ENCODE results near the gene DIS3L2. TPM values are rescaled to one million over a fixed set of nuclear protein-coding genes. Genes with fewer than 3 reads are reported as not detected.

The DIS3L2 gene
- total and polyA plus RNA-seq, 2 of the 4 experiments (the other 2 are of a cell fraction), result 14.7 to 19.2 TPM

- Histone ChIP-seq H4K5ac (ENCODE audit: low read depth, low read length) (no peak overlapping the region), H2AK5ac (ENCODE audit: low read depth, low read length) (no peak overlapping the region), H3K23ac (ENCODE audit: low read depth, low read length) (no peak overlapping the region), H3K27ac (ENCODE audit: insufficient read depth, low read length) (no peak overlapping the region), H3K14ac (replicated peaks; ENCODE audit: low read depth, low read length) (no peak overlapping the region), H3K79me1 (ENCODE audit: low read depth in 1 of 2, low read length in 2 of 2) (no peaks in the 10 kb centered on the region), H4K8ac (ENCODE audit: low read depth in 2 of 2, low read length in 2 of 2) (no peak overlapping the region), H4K91ac (ENCODE audit: insufficient read depth, low read depth, low read length) (no peak overlapping the region), H2BK120ac (ENCODE audit: low read depth, low read length) (no peak overlapping the region), H3K18ac (ENCODE audit: low read depth, low read length) (no peak overlapping the region), H2BK20ac (ENCODE audit: low read depth, low read length) (no peak overlapping the region), H3K4me2 (ENCODE audit: low read depth, low read length) (no peak overlapping the region), H2BK5ac (ENCODE audit: low read depth, low read length, poor library complexity, severe bottlenecking) (no peak overlapping the region), H3K4ac (ENCODE audit: low read depth, low read length) (no peak overlapping the region), H2BK15ac (ENCODE audit: low read depth, low read length) (no peak overlapping the region), H3K9me3 (ENCODE audit: control insufficient read depth, insufficient read depth, low read length) (no peaks in the 10 kb centered on the region), H2AK9ac (replicated peaks; ENCODE audit: low read depth, low read length, poor library complexity) (no peak overlapping the region), H3K4me3 (ENCODE audit: insufficient read depth, low read depth, low read length) (no peak overlapping the region), H4K20me1 (ENCODE audit: insufficient read depth, low read length) (no peaks in the 10 kb centered on the region), H3K9me1 (ENCODE audit: insufficient read depth, low read length) (no peaks in the 10 kb centered on the region), H3K36me3 (ENCODE audit: control insufficient read depth, insufficient read depth, low read length) (no peaks in the 10 kb centered on the region), H2AFZ (replicated peaks; ENCODE audit: low read length, poor library complexity) (no peak overlapping the region), H3K27me3 (ENCODE audit: control insufficient read depth, insufficient read depth, low read length) (peaks cover 40% of the 10 kb centered on the region), H3K56ac (ENCODE audit: extremely low read depth, insufficient read depth, low read length) (no peak overlapping the region), H3K9ac (ENCODE audit: low read depth, low read length) (no peak overlapping the region), H3K4me1 (ENCODE audit: control insufficient read depth, insufficient read depth, low read length) (no peaks in the 10 kb centered on the region)
- ChIA-PET POLR2A (ENCODE audit: unreplicated experiment) (no interaction called here), CTCF (interaction anchor here (0.9 kb wide), 1 partner anchor 12 kb away, joined by 3 read pairs; no protein-coding TSS in a partner anchor)
- ATAC-seq (ENCODE audit: low read depth) (no peak), DNase-seq (no peak)
- no TSS peak for BruUV-seq (replicated peaks)
- dilution Hi-C loops (cut with HindIII; ENCODE audit: low sequenced_read_pairs, unreplicated experiment) (no loop called here), in situ Hi-C loops (cut with MboI; ENCODE audit: low sequenced_read_pairs) (no loop called here), intact Hi-C loops (cut with micrococcal nuclease) (no loop called here)
- TF ChIP-seq CTCF (conservative IDR thresholded peaks at IDR 0.05; ENCODE audit: low read depth, low read length) (no peak), POLR2A (IDR thresholded peaks at IDR 0.05; ENCODE audit: low read depth, low read length) (no peak), RFX5 (IDR thresholded peaks at IDR 0.05; ENCODE audit: low read depth, low read length) (no peak), FOS (IDR thresholded peaks at IDR 0.05; ENCODE audit: low read depth, low read length) (no peak), RAD21 (IDR thresholded peaks at IDR 0.05; ENCODE audit: low read length) (no peak), NFE2L2 (IDR thresholded peaks at IDR 0.05; ENCODE audit: low read depth, low read length) (no peak), USF2 (IDR thresholded peaks at IDR 0.05; ENCODE audit: low read depth, low read length) (no peak), CHD1 (IDR thresholded peaks at IDR 0.05; ENCODE audit: low read depth, low read length) (no peak), SMC3 (IDR thresholded peaks at IDR 0.05; ENCODE audit: low read depth, low read length) (no peak)
- no CpG with 5 or more reads among the region's 1 CpG for WGBS, 2 experiments (ENCODE audit: extremely low coverage in 2 of 2, insufficient read length in 1 of 2)
These were observed 412.8 kb downstream of the DIS3L2 start for GRCh38 chr2:232374356-232374755.
